Loucy (cell line): ENCODE measurements around the gene NTHL1.

Experiments used
- H2AFZ ChIP-seq: fragments of 200-600 bp; sonication (generic); 2 replicates; pipeline ENCODE4 v1.6.0; 2016; ENCODE audit warnings: antibody characterized with exemption, mild to moderate bottlenecking, low read length, moderate library complexity
- H3F3A ChIP-seq: fragments of 200-600 bp; 2 replicates; pipeline ENCODE4 v1.6.0; 2016; ENCODE audit warnings: antibody characterized with exemption, low read depth, mild to moderate bottlenecking
- H3K27me3 ChIP-seq: fragments of 200-600 bp; sonication (generic); 2 replicates; pipeline ENCODE4 v1.6.1; 2014; ENCODE audit warnings: low read length, mild to moderate bottlenecking; ENCODE audit not compliant: insufficient read depth, poor library complexity, severe bottlenecking
- H3K36me3 ChIP-seq: fragments of 200-600 bp; sonication (generic); 2 replicates; pipeline ENCODE4 v1.6.1; 2016; ENCODE audit warnings: low read length; ENCODE audit not compliant: insufficient read depth
- H3K4me1 ChIP-seq: fragments of 200-600 bp; sonication (generic); 2 replicates; pipeline ENCODE4 v1.5.1; 2014; ENCODE audit warnings: low read length, mild to moderate bottlenecking; ENCODE audit not compliant: insufficient read depth, poor library complexity, severe bottlenecking
- H3K4me2 ChIP-seq: fragments of 200-600 bp; sonication (generic); 2 replicates; pipeline ENCODE4 v1.6.0; 2014; ENCODE audit warnings: antibody characterized with exemption, low read length, low read depth, mild to moderate bottlenecking; ENCODE audit not compliant: poor library complexity, severe bottlenecking
- H3K4me3 ChIP-seq: fragments of 200-600 bp; sonication (generic); 2 replicates; pipeline ENCODE4 v1.5.1; 2014; ENCODE audit warnings: low read length, mild to moderate bottlenecking, mixed read lengths; ENCODE audit not compliant: poor library complexity, severe bottlenecking
- H3K79me2 ChIP-seq: fragments of 200-600 bp; sonication (generic); 2 replicates; pipeline ENCODE4 v1.6.1; 2014; ENCODE audit warnings: low read length; ENCODE audit not compliant: insufficient read depth
- H3K9ac ChIP-seq: fragments of 200-600 bp; sonication (generic); 2 replicates; pipeline ENCODE4 v1.6.0; 2014; ENCODE audit warnings: mild to moderate bottlenecking, low read depth, low read length, moderate library complexity; ENCODE audit not compliant: poor library complexity, severe bottlenecking
- H3K9me2 ChIP-seq: fragments of 200-600 bp; sonication (generic); replicated peaks from 2 replicates; pipeline ENCODE4 v1.6.1; 2016; ENCODE audit warnings: low read depth, low read length, mixed read lengths
- H3K9me3 ChIP-seq: fragments of 200-600 bp; sonication (generic); 2 replicates; pipeline ENCODE4 v1.6.1; 2014; ENCODE audit warnings: mild to moderate bottlenecking, antibody characterized with exemption, low read length, low read depth; ENCODE audit not compliant: insufficient read depth
- H4K20me1 ChIP-seq: fragments of 200-600 bp; sonication (generic); 2 replicates; pipeline ENCODE4 v1.6.0; 2014; ENCODE audit warnings: antibody characterized with exemption, low read length, mild to moderate bottlenecking; ENCODE audit not compliant: insufficient read depth, poor library complexity, severe bottlenecking
- CTCF ChIP-seq: fragments of 200-600 bp; sonication (generic); conservative IDR thresholded peaks from 2 replicates; pipeline ENCODE4 v1.5.1; 2014; ENCODE audit warnings: mild to moderate bottlenecking, antibody characterized with exemption, low read length
- EZH2phosphoT487 ChIP-seq: fragments of 200-600 bp; IDR thresholded peaks from 2 replicates; pipeline ENCODE4 v1.6.1; 2018; ENCODE audit warnings: antibody characterized with exemption, mild to moderate bottlenecking, moderate library complexity, borderline replicate concordance

The NTHL1 gene

GRCh38 chr16:2030036-2030435 is 17.6 kb downstream of the NTHL1 start:
- Histone ChIP-seq H3F3A (no peaks in the 10 kb centered on the region), H3K4me3 (no peak overlapping the region), H3K4me2 (no peak overlapping the region), H3K9me3 (no peaks in the 10 kb centered on the region), H3K36me3 (no peaks in the 10 kb centered on the region), H3K27me3 (peaks cover 4% of the 10 kb centered on the region), H3K4me1 (no peaks in the 10 kb centered on the region), H4K20me1 (no peaks in the 10 kb centered on the region), H2AFZ (no peak overlapping the region), H3K79me2 (no peaks in the 10 kb centered on the region), H3K9me2 (no peaks in the 10 kb centered on the region), H3K9ac (no peak overlapping the region)
- no peak for TF ChIP-seq EZH2phosphoT487
- TF ChIP-seq CTCF, result no peak

- Histone ChIP-seq H4K20me1 (no peaks in the 10 kb centered on the region), H3F3A (no peaks in the 10 kb centered on the region), H3K9me2 (no peaks in the 10 kb centered on the region), H2AFZ (no peak overlapping the region), H3K79me2 (no peaks in the 10 kb centered on the region), H3K9ac (no peak overlapping the region), H3K9me3 (no peaks in the 10 kb centered on the region), H3K4me1 (no peaks in the 10 kb centered on the region), H3K27me3 (peaks cover 4% of the 10 kb centered on the region), H3K36me3 (no peaks in the 10 kb centered on the region), H3K4me2 (no peak overlapping the region), H3K4me3 (no peak overlapping the region)
- no peak for TF ChIP-seq EZH2phosphoT487
- TF ChIP-seq CTCF, result no peak
These were observed 18.3 kb downstream of the NTHL1 start for GRCh38 chr16:2029350-2029749.

- H2AFZ ChIP-seq, result no peak overlapping the region
- peaks cover 4% of the 10 kb centered on the region for H3K27me3 ChIP-seq
- H3K9me2 ChIP-seq, result no peaks in the 10 kb centered on the region
- no peaks in the 10 kb centered on the region for H3K9me3 ChIP-seq
- no peaks in the 10 kb centered on the region for H4K20me1 ChIP-seq
- H3K36me3 ChIP-seq, result no peaks in the 10 kb centered on the region
- TF ChIP-seq EZH2phosphoT487 (no peak), CTCF (no peak)
- H3F3A ChIP-seq, result no peaks in the 10 kb centered on the region
- H3K4me2 ChIP-seq, result no peak overlapping the region
- peaks cover under 1% of the 10 kb centered on the region for H3K4me1 ChIP-seq
- H3K9ac ChIP-seq, result no peak overlapping the region
- no peak overlapping the region for H3K4me3 ChIP-seq
- no peaks in the 10 kb centered on the region for H3K79me2 ChIP-seq
These were observed 18.9 kb downstream of the NTHL1 start for GRCh38 chr16:2028620-2029220.
